HL-60 (cell line): ENCODE data around the gene CLSTN2.

Experiments
- POLR2AphosphoS5 ChIP-seq: IDR thresholded peaks from 2 replicates; pipeline ENCODE4 v1.6.1; 2012; ENCODE audit warnings: low read depth
- SPI1 ChIP-seq: IDR thresholded peaks from 2 replicates; pipeline ENCODE4 v1.6.1; 2012; ENCODE audit warnings: low read depth, mild to moderate bottlenecking, borderline replicate concordance
- TF ChIP-seq, protein P1 (sequence below): IDR thresholded peaks from one replicate; pipeline ENCODE4 v1.5.1; 2011; ENCODE audit warnings: low read length, control low read depth, inconsistent platforms; ENCODE audit not compliant: insufficient read depth
- TF ChIP-seq, protein P2 (sequence below): IDR thresholded peaks from 2 replicates; pipeline ENCODE4 v1.6.1; 2012; ENCODE audit warnings: low read depth; ENCODE audit not compliant: insufficient replicate concordance

DNA sequence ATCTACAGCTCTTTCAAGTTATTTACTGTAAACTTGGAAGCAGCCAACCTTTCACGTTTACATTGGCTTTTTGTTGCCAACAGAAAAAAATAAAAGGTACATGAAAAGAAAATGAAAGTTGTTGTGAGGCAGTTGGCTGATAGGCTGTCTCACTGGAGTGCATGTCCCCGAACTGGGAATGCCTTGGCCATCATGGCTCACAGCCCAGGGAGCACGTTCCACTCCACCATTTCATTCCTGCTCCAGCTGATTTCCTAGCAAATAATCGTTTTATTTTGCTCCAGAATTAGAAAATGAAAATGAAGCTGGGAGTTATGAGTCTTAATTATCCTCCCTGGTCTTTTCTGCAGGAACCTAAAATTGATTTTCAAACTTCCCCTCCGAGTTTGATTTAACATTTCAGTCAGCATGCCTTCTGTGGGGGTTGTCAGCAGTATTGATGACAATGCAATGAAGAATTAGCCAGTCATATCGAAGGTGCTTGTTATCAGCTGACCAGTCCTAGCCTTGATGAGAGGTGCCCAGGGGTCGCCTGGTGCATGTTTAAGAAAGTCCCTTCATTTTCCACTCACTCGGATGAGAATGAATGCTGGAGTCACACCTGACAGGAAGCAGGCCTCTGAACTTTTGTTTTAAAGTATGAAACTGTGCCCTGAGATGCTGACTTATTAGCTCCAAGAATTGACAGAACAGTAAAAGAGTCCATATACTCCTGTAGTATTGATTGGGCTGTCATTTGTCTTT is 449.2 kb downstream of the CLSTN2 start:
- TF ChIP-seq SPI1 (no peak), POLR2AphosphoS5 (no peak)
- TF ChIP-seq, protein P1, sequence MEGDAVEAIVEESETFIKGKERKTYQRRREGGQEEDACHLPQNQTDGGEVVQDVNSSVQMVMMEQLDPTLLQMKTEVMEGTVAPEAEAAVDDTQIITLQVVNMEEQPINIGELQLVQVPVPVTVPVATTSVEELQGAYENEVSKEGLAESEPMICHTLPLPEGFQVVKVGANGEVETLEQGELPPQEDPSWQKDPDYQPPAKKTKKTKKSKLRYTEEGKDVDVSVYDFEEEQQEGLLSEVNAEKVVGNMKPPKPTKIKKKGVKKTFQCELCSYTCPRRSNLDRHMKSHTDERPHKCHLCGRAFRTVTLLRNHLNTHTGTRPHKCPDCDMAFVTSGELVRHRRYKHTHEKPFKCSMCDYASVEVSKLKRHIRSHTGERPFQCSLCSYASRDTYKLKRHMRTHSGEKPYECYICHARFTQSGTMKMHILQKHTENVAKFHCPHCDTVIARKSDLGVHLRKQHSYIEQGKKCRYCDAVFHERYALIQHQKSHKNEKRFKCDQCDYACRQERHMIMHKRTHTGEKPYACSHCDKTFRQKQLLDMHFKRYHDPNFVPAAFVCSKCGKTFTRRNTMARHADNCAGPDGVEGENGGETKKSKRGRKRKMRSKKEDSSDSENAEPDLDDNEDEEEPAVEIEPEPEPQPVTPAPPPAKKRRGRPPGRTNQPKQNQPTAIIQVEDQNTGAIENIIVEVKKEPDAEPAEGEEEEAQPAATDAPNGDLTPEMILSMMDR, result no peak
- TF ChIP-seq, protein P2, sequence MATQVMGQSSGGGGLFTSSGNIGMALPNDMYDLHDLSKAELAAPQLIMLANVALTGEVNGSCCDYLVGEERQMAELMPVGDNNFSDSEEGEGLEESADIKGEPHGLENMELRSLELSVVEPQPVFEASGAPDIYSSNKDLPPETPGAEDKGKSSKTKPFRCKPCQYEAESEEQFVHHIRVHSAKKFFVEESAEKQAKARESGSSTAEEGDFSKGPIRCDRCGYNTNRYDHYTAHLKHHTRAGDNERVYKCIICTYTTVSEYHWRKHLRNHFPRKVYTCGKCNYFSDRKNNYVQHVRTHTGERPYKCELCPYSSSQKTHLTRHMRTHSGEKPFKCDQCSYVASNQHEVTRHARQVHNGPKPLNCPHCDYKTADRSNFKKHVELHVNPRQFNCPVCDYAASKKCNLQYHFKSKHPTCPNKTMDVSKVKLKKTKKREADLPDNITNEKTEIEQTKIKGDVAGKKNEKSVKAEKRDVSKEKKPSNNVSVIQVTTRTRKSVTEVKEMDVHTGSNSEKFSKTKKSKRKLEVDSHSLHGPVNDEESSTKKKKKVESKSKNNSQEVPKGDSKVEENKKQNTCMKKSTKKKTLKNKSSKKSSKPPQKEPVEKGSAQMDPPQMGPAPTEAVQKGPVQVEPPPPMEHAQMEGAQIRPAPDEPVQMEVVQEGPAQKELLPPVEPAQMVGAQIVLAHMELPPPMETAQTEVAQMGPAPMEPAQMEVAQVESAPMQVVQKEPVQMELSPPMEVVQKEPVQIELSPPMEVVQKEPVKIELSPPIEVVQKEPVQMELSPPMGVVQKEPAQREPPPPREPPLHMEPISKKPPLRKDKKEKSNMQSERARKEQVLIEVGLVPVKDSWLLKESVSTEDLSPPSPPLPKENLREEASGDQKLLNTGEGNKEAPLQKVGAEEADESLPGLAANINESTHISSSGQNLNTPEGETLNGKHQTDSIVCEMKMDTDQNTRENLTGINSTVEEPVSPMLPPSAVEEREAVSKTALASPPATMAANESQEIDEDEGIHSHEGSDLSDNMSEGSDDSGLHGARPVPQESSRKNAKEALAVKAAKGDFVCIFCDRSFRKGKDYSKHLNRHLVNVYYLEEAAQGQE, result no peak
